Activated CD8-positive, alpha-beta memory T cell treated with anti-CD3 and anti-CD28 coated beads for 36 hours (primary cell): Measurements from ENCODE around the gene IKZF1. TPM values are rescaled to one million over a fixed set of nuclear protein-coding genes. Genes with fewer than 3 reads are reported as not detected.

Source experiments
- CTCF ChIA-PET: fragments of 350-600 bp; sonication (Branson Sonifier 250); formaldehyde crosslinking; loops from one replicate; lab custom pipeline; 2021; ENCODE audit warnings: antibody characterized with exemption; lab: Charles Lee
- POLR2A ChIA-PET: fragments of 350-600 bp; sonication (Branson Sonifier 250); formaldehyde crosslinking; loops from one replicate; lab custom pipeline; 2021; ENCODE audit warnings: antibody characterized with exemption; lab: Charles Lee
- total RNA-seq, 2 experiments: library from RNA; stranded (reverse); gene quantifications; one replicate each; pipeline ENCODE4 v1.2.3, GENCODE V29; 2021

The IKZF1 gene
- total RNA-seq, 2 experiments from 2014 or later: 232 to 236 TPM

DNA sequence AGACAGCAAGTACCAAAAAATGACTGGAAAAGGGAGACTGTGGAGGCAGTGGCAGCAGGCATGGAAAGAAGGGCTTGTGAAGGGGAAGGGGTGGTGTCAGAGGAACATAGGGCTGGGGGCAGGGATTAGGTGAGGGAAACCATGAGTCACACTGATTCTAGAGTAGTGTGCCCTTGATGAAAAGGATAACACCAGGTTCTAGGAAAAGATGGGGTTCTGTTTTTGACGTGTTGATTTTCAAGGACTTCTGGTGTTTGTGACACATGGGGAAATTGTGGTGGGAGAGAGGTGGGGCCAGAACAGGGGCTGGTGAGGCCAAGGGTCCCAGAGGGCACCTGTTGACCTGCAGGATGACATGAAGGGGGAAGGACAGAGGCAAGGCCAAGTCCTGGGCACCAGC is 88.6 kb downstream of the IKZF1 start:
- ChIA-PET CTCF (interaction anchor here (0.8 to 1.5 kb wide), 4 partner anchors 13 to 187 kb away, joined by 3 to 4 read pairs (median 4); no protein-coding TSS in a partner anchor), POLR2A (interaction anchor here (0.8 to 1.0 kb wide), 2 partner anchors 42 to 56 kb away, joined by 3 to 4 read pairs; no protein-coding TSS in a partner anchor)

DNA sequence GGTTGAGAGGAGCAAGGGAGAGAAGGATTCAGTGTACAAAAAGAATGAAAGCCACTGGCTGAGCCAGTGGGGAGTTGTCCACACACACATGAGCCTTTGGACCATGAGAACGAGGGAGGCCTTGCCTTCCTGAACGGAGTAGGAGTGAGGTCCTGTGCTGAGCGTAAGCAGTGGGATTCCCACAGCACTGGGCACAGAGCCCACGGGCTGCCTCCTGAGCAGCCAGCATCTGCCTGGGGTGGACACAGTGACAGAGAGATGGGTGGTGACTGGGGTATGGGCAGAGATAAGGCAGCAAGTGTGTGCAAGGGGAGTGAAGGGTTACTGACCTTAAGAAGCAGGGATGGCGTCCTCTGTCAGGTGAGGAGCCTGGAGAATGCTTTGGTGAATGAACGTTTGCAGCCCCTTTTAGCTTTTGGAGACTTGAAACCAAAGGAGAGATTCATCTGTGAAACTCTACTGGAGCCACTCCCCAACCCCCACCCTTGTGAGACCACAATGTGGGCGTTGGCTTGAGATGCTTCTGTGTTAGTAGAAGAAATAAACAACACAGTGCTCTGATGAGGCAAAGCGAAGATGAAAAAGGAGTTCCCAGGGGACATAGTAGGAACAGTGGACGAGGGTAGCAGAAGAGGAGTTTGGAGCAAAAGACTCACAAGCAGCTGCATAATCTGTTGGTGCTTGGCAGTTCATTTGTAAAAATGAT is 89.2 kb downstream of the IKZF1 start:
- POLR2A ChIA-PET: interaction anchor here (1.0 kb wide), 1 partner anchor 43 kb away, joined by 3 read pairs; no protein-coding TSS in a partner anchor
- CTCF ChIA-PET: interaction anchor here (0.6 to 1.5 kb wide), 2 partner anchors 27 to 188 kb away, joined by 3 read pairs; no protein-coding TSS in a partner anchor

GRCh38 chr7:50394315-50394714 is 89.8 kb downstream of the IKZF1 start:
- CTCF ChIA-PET: interaction anchor here (0.6 to 1.5 kb wide), 2 partner anchors 28 to 188 kb away, joined by 3 read pairs; no protein-coding TSS in a partner anchor

GRCh38 chr7:50396856-50397255 is 92.3 kb downstream of the IKZF1 start:
- ChIA-PET POLR2A (no interaction called here), CTCF (interaction anchor here (1.0 to 3.4 kb wide), 6 partner anchors 14 to 192 kb away, joined by 3 to 15 read pairs (median 4); no protein-coding TSS in a partner anchor)

More at GRCh38 chr7:50394315-50394714, 89.8 kb downstream of the IKZF1 start:
- POLR2A ChIA-PET: no interaction called here

- ChIA-PET CTCF (interaction anchor here (1.3 to 3.4 kb wide), 5 partner anchors 13 to 192 kb away, joined by 3 to 15 read pairs (median 5); no protein-coding TSS in a partner anchor), POLR2A (no interaction called here)
Observed at GRCh38 chr7:50397320-50397970, 92.9 kb downstream of the IKZF1 start.

DNA sequence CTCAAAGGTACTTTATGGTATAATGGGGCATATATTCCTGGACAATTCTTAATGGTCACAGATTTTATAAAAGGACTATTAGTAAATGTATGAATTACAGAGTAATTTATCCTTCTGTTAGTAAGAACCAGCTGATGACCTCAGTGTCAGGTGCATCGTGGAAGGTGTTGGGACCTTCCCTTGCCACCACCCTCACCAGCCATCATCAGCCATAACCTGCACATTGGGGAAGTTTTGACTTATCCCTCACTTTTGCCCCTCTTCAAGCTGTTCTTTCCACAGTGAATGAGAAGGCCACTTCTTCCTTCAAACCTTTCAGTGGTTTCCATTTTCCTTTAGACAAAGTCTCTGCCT is 93.4 kb downstream of the IKZF1 start:
- ChIA-PET CTCF (interaction anchor here (1.3 to 3.4 kb wide), 5 partner anchors 13 to 193 kb away, joined by 3 to 15 read pairs (median 5); no protein-coding TSS in a partner anchor), POLR2A (no interaction called here)

DNA sequence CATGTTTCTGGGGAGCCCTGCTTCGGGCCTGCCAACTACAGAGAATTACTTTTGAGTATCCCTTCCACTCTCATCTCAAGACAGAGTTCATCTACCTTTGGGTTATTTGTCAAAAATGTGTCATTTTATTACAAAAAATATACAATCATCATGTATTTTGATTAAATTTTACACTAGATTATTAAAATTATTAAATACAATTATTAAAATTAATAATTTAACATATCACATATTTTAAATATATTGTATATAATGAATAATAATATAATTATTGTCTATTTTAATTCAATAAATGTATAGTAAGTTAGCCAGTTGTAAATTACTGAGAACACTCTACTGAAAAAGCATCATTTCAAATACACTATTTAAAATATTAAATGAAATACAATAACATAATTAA is 94.7 kb downstream of the IKZF1 start:
- ChIA-PET POLR2A (no interaction called here), CTCF (interaction anchor here (0.8 to 3.4 kb wide), 2 partner anchors 19 to 194 kb away, joined by 4 to 15 read pairs; no protein-coding TSS in a partner anchor)

DNA sequence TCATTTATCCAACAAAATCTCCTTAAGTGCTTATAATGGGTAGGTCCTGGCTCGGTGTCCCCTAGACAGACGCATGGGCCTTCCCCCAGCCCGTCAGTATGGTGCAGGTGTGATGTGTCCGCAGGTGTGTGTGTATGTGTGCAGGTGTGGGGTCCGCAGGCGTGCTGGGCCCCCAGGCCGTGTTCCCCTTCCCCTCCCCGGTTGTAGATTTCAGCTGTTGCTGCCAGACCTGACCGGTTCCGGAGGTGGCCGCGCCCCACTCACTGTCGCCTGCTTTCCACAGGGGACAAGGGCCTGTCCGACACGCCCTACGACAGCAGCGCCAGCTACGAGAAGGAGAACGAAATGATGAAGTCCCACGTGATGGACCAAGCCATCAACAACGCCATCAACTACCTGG is 95.1 kb downstream of the IKZF1 start:
- POLR2A ChIA-PET: no interaction called here
- CTCF ChIA-PET: interaction anchor here (0.7 to 3.4 kb wide), 2 partner anchors 194 to 244 kb away, joined by 3 to 15 read pairs; no protein-coding TSS in a partner anchor

DNA sequence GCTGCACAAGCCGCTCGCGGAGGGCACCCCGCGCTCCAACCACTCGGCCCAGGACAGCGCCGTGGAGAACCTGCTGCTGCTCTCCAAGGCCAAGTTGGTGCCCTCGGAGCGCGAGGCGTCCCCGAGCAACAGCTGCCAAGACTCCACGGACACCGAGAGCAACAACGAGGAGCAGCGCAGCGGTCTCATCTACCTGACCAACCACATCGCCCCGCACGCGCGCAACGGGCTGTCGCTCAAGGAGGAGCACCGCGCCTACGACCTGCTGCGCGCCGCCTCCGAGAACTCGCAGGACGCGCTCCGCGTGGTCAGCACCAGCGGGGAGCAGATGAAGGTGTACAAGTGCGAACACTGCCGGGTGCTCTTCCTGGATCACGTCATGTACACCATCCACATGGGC is 95.6 kb downstream of the IKZF1 start:
- POLR2A ChIA-PET: no interaction called here
- CTCF ChIA-PET: interaction anchor here (0.7 to 3.4 kb wide), 2 partner anchors 195 to 245 kb away, joined by 3 to 15 read pairs; no protein-coding TSS in a partner anchor

DNA sequence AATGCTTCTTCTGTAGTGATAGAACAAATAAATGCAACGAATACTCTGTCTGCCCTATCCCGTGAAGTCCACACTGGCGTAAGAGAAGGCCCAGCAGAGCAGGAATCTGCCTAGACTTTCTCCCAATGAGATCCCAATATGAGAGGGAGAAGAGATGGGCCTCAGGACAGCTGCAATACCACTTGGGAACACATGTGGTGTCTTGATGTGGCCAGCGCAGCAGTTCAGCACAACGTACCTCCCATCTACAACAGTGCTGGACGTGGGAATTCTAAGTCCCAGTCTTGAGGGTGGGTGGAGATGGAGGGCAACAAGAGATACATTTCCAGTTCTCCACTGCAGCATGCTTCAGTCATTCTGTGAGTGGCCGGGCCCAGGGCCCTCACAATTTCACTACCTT is 99.9 kb downstream of the IKZF1 start:
- ChIA-PET POLR2A (no interaction called here), CTCF (interaction anchor here (0.6 kb wide), 1 partner anchor 199 kb away, joined by 3 read pairs; no protein-coding TSS in a partner anchor)

DNA sequence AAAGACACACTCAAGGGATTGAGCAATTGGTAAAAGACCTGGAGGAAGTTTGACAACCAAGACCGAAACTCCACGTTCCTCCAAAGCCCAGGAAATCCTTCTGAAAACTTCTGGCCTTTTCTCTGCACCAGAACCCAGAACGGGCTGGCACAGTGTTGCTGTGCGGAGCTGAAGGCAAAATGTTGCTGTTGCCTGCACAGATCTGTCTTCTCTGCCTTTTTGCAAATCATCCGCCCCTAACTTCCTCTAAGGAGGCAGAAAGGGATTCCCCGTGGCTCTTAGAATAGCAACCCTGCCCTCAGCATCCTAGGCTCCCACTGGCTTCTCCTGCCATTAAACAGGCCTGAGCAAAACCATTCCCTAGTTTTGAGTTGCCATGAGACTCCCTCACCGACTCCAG is 100.7 kb downstream of the IKZF1 start:
- POLR2A ChIA-PET: no interaction called here
- CTCF ChIA-PET: interaction anchor here (0.9 to 1.2 kb wide), 3 partner anchors 12 to 200 kb away, joined by 3 to 4 read pairs (median 3); no protein-coding TSS in a partner anchor

GRCh38 chr7:50406935-50407334 is 102.4 kb downstream of the IKZF1 start:
- ChIA-PET POLR2A (no interaction called here), CTCF (interaction anchor here (1.2 kb wide), 1 partner anchor 202 kb away, joined by 3 read pairs; no protein-coding TSS in a partner anchor)

DNA sequence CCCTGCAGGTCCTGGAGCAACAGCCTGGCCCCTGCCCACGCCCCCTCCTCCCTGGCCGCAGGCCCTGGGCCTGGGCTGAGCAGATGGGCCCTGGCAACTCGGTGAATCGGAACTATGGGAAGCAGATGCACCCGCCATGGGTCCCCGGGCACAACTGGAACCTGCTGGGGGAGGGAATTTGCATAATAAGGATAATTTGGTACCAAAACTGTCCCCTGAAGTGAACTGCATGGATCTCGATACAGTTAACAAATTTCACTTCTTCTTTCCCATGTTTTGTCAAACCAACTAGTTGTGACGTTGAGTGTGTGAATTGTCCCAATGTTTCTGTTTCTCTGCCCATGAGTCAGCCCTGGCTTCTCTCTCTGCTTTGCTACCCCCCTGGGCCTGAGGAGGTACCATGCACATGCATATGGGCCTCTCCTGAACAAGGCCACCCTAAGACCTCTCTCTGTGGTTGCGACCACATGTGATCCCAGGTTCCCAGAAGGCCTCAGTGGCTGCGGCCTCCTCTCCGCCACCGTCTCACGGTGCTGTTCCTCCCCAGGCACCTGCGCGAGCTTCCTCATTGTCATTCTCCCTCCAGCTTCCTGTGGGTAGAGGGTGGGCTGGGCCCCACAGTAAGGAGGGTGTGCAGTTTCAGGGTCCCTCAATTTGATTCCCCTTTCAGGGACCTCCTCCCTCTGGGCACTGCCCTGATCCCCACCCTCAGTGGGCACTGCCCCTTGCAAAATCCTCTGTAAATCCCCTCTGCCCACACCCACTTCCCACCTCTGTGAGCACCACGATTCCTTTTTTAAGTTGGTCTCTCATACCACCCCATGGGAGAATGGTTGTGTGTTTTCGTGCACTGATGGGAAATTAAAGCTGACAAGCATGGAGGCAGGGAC is 105.6 kb downstream of the IKZF1 start:
- POLR2A ChIA-PET: no interaction called here
- CTCF ChIA-PET: interaction anchor here (1.1 to 2.0 kb wide), 3 partner anchors 12 to 316 kb away, joined by 3 to 6 read pairs (median 4); no protein-coding TSS in a partner anchor

- ChIA-PET CTCF (interaction anchor here (1.0 to 2.0 kb wide), 5 partner anchors 11 to 317 kb away, joined by 3 to 6 read pairs (median 4); no protein-coding TSS in a partner anchor), POLR2A (no interaction called here)
Observed at GRCh38 chr7:50411332-50411731, 106.8 kb downstream of the IKZF1 start.

DNA sequence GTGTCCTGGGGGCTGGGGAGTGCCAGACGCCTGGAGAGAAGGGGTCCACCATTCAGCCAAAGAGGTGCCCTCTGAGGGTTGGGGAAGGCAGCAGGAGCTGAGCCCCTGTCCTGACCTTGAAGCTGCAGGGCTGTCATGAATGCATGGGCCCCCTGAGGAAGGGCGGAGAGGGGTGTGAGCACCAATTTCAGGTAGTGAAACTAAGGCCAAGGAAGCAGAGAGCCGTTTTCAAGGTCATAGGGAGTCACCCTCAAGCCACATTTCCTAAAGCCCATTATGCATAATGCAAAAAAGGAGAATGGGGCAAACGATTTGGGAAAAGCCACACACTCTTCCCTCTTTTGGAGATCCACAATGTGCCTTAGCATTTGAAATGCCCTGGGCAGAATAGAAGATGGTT is 108.5 kb downstream of the IKZF1 start:
- ChIA-PET CTCF (interaction anchor here (1.0 to 1.3 kb wide), 2 partner anchors 33 to 95 kb away, joined by 3 to 4 read pairs; no protein-coding TSS in a partner anchor), POLR2A (no interaction called here)

DNA sequence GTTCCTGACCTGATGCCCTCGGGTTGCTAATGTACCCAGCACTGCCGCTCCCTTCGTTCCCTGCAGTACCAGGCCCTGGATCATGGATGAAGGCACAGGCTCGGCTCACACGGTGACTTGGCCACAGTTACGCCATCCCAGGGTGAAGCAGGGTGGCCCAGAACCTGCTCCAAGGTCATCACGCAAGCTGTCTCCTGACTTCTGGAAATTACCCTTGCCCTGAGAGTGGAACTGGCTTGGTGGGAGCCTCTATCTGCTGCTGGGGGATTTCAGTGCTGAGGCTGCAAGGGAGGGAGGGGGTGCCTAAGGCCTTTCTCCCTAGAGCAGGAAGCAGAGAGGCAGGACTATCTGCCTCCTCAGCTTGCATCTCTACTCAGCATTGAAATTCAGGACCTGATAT is 109.0 kb downstream of the IKZF1 start:
- CTCF ChIA-PET: interaction anchor here (0.7 to 1.3 kb wide), 3 partner anchors 33 to 209 kb away, joined by 3 to 4 read pairs (median 3); no protein-coding TSS in a partner anchor

DNA sequence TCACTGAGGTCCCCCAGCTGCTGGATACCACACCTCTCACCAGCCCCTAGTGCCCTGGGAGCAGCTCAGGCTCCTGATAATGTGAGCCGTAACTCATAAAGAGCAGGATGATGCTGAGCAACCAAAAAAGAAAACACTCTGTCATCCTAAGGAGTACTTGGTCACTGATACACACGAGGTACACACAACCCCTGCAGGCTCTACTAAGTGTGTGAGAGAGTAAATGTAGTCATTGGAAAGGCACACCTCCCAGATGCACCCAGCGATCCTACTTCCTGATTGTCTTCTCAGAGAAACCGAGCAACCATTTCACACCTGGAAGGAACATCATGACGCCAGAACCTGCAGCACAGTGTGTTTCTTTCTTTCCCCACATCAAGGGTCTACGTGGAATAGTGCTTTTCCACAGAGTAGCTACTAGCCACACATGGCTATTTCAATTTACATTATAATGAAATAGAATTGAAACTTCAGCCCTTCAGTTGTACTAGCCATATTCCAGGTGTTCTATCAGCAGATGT is 111.4 kb downstream of the IKZF1 start:
- ChIA-PET POLR2A (no interaction called here), CTCF (interaction anchor here (1.2 to 3.3 kb wide), 4 partner anchors 211 to 249 kb away, joined by 4 to 52 read pairs (median 6); no protein-coding TSS in a partner anchor)

More for the DNA sequence above, 109.0 kb downstream of the IKZF1 start:
- POLR2A ChIA-PET: no interaction called here
